MG63 (cell line): ENCODE results near the gene COPZ1. TPM values are rescaled to one million over a fixed set of nuclear protein-coding genes. Genes with fewer than 3 reads are reported as not detected.
"Not testable (repeated sequence)": the region's sequence is repeated elsewhere in the genome, so short reads cannot be mapped to it uniquely, and the experiment has no call there.

Experiments
- DNase-seq: peaks from one replicate; pipeline ENCODE4 v3.0.0-alpha.2; 2020
- H3K27me3 ChIP-seq: fragments of 250-450 bp; sonication (Bioruptor Pico); 2 replicates; pipeline ENCODE4 v1.5.1; 2020; ENCODE audit warnings: mild to moderate bottlenecking, moderate library complexity
- H3K36me3 ChIP-seq: fragments of 250-450 bp; sonication (Bioruptor Pico); 2 replicates; pipeline ENCODE4 v1.5.1; 2020; ENCODE audit warnings: mild to moderate bottlenecking, moderate library complexity
- H3K4me3 ChIP-seq: fragments of 250-450 bp; sonication (Bioruptor Pico); 2 replicates; pipeline ENCODE4 v1.5.1; 2020; ENCODE audit warnings: mild to moderate bottlenecking, moderate library complexity
- H3K9me3 ChIP-seq: fragments of 250-450 bp; sonication (Bioruptor Pico); 2 replicates; pipeline ENCODE4 v1.5.1; 2020; ENCODE audit warnings: mild to moderate bottlenecking, moderate library complexity
- total RNA-seq: library from RNA; depleted of rRNA; stranded (reverse); fragments of >200 nt; shearing (Covaris generic); gene quantifications from 2 replicates; pipeline ENCODE4 v1.2.3, GENCODE V29; 2014; ENCODE audit warnings: low replicate concordance

COPZ1 gene
- total RNA-seq, 1 experiment from 2014 or later = 243 TPM

DNA sequence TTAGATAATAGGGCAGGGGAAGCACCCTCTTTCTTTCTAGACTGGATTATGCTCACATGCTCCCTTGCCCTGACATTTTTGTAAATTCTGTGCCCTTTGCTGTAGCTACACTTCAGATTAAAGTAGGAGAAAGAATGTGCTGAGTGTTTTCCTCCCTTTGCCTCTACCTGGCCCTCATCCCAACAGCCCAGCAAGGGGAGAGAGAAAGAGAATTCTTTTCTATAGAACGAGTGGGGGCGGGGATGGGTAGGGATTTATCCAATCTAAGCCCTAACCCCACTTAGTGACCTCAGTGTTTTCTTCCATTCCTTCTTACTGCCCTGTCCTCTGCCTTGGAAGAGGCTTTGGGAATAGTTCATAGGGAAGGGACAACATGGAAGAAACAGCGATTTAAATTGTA, 25.8 kb downstream of the COPZ1 start:
- DNase-seq = no peak
- H3K36me3 ChIP-seq = peaks cover 67% of the 10 kb centered on the region
- no peaks in the 10 kb centered on the region for H3K27me3 ChIP-seq
- H3K9me3 ChIP-seq = no peaks in the 10 kb centered on the region
- no peak overlapping the region for H3K4me3 ChIP-seq

DNA sequence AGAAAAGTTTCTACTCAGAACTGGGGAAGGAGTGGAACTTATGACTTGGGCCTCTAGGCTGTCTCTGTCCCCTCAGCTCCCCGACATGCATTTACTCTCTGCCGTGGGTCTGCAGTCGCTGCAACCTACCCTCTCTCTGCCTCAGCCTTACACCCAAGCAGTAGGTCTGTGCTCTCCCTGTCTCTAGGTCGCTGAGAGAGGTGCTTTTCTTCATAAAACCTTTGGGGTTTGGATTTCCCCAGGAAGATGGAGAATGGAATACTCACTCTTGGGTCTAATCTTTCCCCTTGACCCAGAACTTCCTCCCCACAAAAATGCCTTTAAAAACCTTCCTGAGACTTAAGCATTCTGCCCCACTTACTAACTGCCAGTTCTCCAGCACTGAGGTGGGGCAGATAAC, 26.4 kb downstream of the COPZ1 start:
- no peaks in the 10 kb centered on the region for H3K9me3 ChIP-seq
- DNase-seq = no peak
- no peak overlapping the region for H3K4me3 ChIP-seq
- H3K36me3 ChIP-seq = peaks cover 66% of the 10 kb centered on the region
- no peaks in the 10 kb centered on the region for H3K27me3 ChIP-seq

DNA sequence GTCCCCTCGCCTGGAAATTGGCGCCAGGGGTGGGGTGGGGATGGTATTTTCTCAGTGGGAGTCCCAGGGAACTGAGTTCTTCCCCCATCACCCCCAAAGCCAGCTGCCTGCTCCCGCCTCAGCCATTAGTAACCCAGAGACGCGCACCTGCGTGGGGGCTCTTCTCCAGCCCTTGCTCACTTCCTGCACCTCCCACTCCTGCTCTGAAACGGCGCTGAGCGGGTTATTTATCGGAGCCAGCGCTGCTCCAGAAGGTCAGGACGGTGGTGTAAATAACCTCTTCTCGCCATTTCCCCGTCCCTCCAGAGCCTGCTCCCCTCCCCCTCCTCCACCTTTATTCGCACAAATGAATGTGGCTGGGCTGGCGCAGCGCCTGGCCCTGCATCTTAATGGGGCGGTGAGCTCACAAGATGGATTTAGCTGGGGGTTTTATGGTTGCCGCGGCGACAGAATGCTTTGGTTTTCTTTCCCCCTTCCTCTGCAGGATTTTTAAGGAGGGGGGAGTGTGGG, 27.1 kb downstream of the COPZ1 start:
- peaks cover 58% of the 10 kb centered on the region for H3K36me3 ChIP-seq
- H3K27me3 ChIP-seq = no peaks in the 10 kb centered on the region
- no peak overlapping the region for H3K4me3 ChIP-seq
- DNase-seq = no peak
- no peaks in the 10 kb centered on the region for H3K9me3 ChIP-seq

DNA sequence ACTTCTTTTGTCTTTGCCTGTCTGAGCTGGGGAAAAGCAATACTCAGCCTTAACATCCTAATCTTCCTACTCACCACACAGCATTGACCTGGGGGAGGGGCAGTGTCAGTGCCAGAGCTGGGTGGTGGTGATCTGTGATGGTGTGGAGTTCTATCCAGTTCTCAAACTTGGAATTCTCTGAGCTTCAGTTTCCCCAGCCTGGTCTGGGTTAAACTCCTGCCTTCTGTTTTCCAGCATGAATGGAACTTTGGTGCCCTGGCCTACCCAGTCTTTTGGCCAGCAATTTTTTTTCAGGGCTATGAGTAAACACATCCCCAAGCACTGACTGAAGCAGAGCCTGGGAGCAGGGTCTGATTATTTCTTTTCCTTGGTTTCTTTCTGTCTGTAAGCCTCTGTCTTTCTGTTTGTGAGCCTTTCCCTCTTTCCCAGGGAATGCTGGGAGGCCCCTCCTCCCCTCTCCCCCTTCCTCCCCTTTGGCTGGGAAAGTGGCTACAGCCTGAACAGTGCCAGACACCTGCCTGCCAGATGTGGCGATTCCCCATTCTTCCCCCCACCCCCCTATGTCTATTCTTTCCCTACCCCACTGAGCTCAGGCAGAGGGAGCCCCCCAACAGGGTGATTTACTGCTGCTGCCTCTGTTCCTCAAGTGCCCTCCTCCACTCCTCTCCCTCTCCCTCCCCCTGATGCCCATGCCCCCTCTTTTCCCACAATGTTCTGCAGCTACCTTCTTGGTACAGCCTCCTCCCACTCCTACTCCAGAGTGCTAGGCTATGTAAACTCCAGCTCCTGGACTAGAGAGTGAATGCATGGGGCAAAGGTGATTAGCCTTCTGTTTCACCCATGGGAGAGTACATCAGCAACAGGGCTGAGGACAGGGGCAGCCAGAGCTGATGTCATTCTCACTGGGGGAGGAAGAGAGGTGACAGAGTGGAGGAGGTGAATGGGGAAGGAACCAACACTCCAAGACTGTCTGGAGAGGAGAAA, 28.3 kb downstream of the COPZ1 start:
- Histone ChIP-seq H3K4me3 (no peak overlapping the region), H3K9me3 (no peaks in the 10 kb centered on the region), H3K27me3 (no peaks in the 10 kb centered on the region), H3K36me3 (peaks cover 47% of the 10 kb centered on the region)
- no peak for DNase-seq

DNA sequence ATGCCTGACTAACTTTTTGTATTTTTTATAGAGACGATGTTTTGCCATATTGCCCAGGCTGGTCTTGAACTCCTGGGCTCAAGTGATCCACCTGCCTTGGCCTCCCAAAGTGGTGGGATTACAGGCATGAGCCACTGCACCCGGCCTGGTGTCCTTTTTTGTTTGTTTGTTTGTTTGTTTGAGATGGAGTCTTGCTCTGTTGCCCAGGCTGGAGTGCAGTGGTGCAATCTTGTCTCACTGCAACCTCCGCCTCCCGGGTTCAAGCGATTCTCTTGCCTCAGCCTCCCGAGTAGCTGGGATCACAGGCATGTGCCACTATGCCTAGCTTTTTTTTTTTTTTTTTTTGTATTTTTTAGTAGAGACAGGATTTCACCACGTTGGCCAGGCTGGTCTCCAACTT, 29.3 kb downstream of the COPZ1 start:
- peaks cover 36% of the 10 kb centered on the region for H3K36me3 ChIP-seq
- not testable (repeated sequence) for H3K9me3 ChIP-seq, H3K4me3 ChIP-seq, DNase-seq, H3K27me3 ChIP-seq

GRCh38 chr12:54355104-54355815, 30.3 kb downstream of the COPZ1 start:
- no peak for DNase-seq
- no peaks in the 10 kb centered on the region for H3K9me3 ChIP-seq
- H3K4me3 ChIP-seq = no peak overlapping the region
- H3K36me3 ChIP-seq = peaks cover 27% of the 10 kb centered on the region
- H3K27me3 ChIP-seq = no peaks in the 10 kb centered on the region

- Histone ChIP-seq H3K9me3 (no peaks in the 10 kb centered on the region), H3K27me3 (no peaks in the 10 kb centered on the region), H3K36me3 (peaks cover 17% of the 10 kb centered on the region), H3K4me3 (no peak overlapping the region)
- DNase-seq = no peak
Measured at GRCh38 chr12:54356228-54356627, 31.3 kb downstream of the COPZ1 start.

GRCh38 chr12:54356951-54357356, 32.0 kb downstream of the COPZ1 start:
- Histone ChIP-seq H3K9me3 (no peaks in the 10 kb centered on the region), H3K4me3 (no peak overlapping the region), H3K27me3 (no peaks in the 10 kb centered on the region), H3K36me3 (peaks cover 10% of the 10 kb centered on the region)
- no peak for DNase-seq

DNA sequence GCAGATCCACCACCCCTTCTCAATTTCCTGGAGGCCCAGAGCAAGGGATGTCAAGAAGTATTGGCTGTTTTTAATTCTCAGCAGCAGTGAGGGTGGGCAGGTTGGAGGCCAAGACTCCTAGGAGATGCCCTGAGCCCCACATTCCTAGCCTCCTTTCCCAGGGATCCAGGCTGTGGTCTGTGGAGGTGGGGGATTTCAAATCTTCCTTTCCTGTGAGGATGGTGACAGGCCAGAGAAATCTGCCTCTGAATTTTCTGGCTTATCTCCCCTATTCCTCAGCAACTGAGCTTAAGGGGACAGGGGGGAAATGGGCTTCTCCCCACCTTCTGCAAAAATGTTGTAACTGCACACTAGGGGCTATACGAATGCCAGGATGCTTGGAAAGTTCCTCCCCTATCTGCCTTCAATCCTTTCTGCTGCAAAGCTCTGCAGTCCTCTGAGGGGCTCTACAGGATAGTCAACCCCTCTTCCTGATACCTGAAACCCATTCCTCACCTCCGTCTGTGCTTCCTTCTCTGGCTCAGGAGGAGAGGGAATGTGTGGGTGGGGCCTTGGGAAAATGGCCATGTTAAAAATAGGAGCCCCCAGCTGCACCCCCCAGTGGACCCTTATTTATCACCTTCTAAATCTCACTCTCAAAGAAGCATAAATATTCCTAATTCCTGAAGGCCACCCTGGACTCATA, 32.7 kb downstream of the COPZ1 start:
- H3K4me3 ChIP-seq = no peak overlapping the region
- no peaks in the 10 kb centered on the region for H3K27me3 ChIP-seq
- DNase-seq = no peak
- H3K36me3 ChIP-seq = peaks cover 3% of the 10 kb centered on the region
- no peaks in the 10 kb centered on the region for H3K9me3 ChIP-seq

GRCh38 chr12:54358191-54358944, 33.4 kb downstream of the COPZ1 start:
- no peak for DNase-seq
- Histone ChIP-seq H3K4me3 (peak overlapping the region; percentile 53), H3K27me3 (no peaks in the 10 kb centered on the region), H3K9me3 (no peaks in the 10 kb centered on the region), H3K36me3 (no peaks in the 10 kb centered on the region)

DNA sequence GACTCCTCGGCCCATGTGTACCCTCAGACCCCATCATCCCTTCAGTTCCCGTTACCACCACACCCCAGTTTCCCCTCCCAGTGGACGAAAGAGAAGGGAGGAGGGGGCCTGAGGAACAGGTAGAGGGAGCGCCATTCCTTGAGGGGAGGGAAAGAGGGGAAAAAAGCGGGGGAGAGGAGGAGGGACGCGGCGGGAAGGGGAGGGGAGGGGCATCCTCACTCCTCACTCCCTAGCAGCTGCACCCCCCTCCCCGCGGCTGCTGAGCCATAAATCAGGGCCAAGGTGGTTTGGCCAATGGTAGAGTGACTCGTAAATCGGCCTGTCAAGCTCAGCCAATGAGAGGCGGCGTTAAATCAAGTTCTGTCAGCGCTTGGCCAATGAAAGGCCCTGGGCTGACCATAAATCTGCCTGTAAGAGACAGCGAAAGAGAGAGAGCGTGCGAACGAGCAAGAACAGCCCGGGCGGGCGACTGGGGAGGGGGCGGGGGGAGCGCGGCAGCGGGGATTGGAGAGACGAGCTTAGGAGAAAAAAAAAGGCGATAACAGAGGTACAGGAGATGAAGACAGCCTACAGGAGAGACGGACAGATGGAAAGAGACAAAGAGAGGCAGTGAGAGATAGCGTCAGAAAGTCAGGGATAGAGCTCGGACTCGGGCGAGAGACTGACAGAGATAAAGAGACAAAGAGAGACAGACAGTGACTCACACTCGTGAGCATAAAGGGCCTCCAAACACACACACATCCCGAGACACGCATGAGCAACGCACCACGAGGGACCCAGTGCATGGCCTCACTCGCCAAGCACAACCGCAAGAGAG, 34.2 kb downstream of the COPZ1 start:
- peak; percentile 97 for DNase-seq
- Histone ChIP-seq H3K36me3 (no peaks in the 10 kb centered on the region), H3K27me3 (no peaks in the 10 kb centered on the region), H3K4me3 (peak overlapping the region; percentile 53), H3K9me3 (no peaks in the 10 kb centered on the region)

DNA sequence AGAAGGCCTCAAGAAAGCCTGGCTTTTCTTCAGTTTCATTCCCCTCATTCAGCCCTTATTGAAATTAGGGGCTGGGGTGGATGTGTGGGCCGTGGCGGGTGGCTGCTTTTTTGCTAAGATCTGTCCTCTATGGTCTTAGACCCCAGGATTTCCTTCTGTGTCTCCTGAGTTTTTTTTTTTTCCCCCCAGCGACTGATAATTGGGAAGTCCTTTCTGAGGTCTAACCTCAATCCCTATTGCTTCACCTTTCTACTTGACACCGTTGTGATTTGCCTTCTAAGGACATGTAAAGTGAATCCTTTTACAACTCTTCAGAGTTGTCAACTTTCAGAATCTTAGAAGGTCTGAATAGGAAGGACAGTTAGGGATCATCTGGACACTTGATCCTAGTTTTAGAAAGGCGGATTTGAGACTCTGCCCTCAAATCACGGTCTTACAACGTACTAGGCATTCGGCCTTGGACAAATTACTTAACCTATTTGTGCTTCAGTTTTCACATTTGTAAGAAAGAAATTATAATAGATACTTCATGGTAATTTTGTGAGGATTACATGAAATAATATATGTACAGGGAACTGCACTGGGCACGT, 34.9 kb downstream of the COPZ1 start:
- Histone ChIP-seq H3K9me3 (no peaks in the 10 kb centered on the region), H3K36me3 (no peaks in the 10 kb centered on the region), H3K4me3 (peak overlapping the region; percentile 53), H3K27me3 (no peaks in the 10 kb centered on the region)
- DNase-seq = no peak

DNA sequence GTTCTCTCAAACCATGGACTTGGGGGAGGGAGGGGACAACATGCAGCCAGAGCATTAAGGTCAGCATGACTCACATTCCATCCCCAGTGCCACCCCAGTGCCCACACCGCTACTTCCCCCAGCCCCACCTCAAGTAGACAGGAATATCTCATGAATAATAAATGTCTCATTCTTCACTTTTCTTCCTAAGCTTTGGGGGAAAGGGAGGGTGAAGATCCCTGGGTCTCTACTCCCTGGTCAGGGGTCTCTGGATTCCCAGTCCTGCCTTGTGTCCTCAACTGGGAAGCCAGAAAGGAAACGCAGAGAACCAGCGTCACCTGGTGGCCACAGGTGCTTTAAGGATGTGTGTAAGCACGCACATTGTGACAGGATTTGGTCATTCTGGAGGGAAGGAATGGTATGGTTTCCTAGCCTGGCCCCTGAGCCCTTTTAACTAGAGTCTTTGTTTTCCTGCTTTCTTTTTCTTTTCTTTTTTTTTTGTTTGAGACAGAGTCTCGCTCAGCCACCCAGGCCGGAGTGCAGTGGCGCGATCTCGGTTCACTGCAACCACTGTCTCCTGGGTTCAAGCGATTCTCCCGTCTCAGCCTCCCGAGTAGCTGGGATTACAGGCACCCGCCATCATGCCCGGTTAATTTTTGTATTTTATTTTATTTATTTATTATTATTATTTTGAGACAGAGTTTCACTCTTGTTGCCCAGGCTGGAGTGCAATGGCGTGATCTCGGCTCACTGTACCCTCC, 36.0 kb downstream of the COPZ1 start:
- Histone ChIP-seq H3K9me3 (no peaks in the 10 kb centered on the region), H3K27me3 (no peaks in the 10 kb centered on the region), H3K4me3 (no peak overlapping the region), H3K36me3 (no peaks in the 10 kb centered on the region)
- DNase-seq = peak; percentile 39

DNA sequence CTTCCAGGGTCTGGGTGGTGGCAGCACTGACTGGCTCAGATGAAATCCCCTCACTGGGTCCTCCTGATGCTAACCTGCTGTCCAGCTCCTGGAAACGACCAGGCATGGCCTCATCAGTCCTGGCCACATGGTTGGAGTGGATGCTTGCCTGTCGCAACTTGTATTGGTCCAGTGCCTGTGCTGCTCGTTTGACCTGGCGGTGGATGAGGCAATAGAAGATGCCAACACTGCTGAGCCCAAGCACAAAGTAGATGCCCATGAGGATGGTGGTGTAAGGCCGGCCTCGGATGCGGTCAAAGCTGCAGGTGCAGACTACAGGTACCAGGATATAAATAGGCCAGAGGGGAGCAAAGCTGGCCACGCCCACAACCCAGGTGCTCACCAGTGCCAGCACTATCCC, 38.1 kb downstream of the COPZ1 start:
- H3K4me3 ChIP-seq = no peak overlapping the region
- DNase-seq = no peak
- H3K9me3 ChIP-seq = no peaks in the 10 kb centered on the region
- H3K36me3 ChIP-seq = no peaks in the 10 kb centered on the region
- H3K27me3 ChIP-seq = no peaks in the 10 kb centered on the region

GRCh38 chr12:54363618-54364017, 38.7 kb downstream of the COPZ1 start:
- no peaks in the 10 kb centered on the region for H3K9me3 ChIP-seq
- H3K36me3 ChIP-seq = no peaks in the 10 kb centered on the region
- no peak for DNase-seq
- H3K4me3 ChIP-seq = no peak overlapping the region
- H3K27me3 ChIP-seq = no peaks in the 10 kb centered on the region
